Neural cell (in vitro differentiated cells): ENCODE measurements around the gene SYNJ2BP.

Experiments
- EZH2 ChIP-seq: fragments of 200-600, 300-800 bp; shearing (Covaris generic), sonication (generic); IDR thresholded peaks from 2 replicates; pipeline ENCODE4 v1.6.1; 2014; ENCODE audit warnings: antibody characterized with exemption, low read length, borderline replicate concordance, mild to moderate bottlenecking; ENCODE audit not compliant: insufficient read depth, poor library complexity, severe bottlenecking
- TF ChIP-seq, protein P1 (sequence below): fragments of 450-650 bp; IDR thresholded peaks from 2 replicates; pipeline ENCODE4 v1.5.1; 2014; ENCODE audit warnings: antibody characterized with exemption, mild to moderate bottlenecking, moderate library complexity; ENCODE audit not compliant: poor library complexity, severe bottlenecking

- TF ChIP-seq, protein P1, sequence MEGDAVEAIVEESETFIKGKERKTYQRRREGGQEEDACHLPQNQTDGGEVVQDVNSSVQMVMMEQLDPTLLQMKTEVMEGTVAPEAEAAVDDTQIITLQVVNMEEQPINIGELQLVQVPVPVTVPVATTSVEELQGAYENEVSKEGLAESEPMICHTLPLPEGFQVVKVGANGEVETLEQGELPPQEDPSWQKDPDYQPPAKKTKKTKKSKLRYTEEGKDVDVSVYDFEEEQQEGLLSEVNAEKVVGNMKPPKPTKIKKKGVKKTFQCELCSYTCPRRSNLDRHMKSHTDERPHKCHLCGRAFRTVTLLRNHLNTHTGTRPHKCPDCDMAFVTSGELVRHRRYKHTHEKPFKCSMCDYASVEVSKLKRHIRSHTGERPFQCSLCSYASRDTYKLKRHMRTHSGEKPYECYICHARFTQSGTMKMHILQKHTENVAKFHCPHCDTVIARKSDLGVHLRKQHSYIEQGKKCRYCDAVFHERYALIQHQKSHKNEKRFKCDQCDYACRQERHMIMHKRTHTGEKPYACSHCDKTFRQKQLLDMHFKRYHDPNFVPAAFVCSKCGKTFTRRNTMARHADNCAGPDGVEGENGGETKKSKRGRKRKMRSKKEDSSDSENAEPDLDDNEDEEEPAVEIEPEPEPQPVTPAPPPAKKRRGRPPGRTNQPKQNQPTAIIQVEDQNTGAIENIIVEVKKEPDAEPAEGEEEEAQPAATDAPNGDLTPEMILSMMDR = no peak
- TF ChIP-seq EZH2 = no peak
Measured at GRCh38 chr14:70436867-70437266, 20.0 kb upstream of the SYNJ2BP start.
